Loucy (cell line): ENCODE measurements around the gene FSTL5.

Experiments used
- H2AFZ ChIP-seq: fragments of 200-600 bp; sonication (generic); 2 replicates; pipeline ENCODE4 v1.6.0; 2016; ENCODE audit warnings: antibody characterized with exemption, mild to moderate bottlenecking, low read length, moderate library complexity
- H3F3A ChIP-seq: fragments of 200-600 bp; 2 replicates; pipeline ENCODE4 v1.6.0; 2016; ENCODE audit warnings: antibody characterized with exemption, low read depth, mild to moderate bottlenecking
- H3K27me3 ChIP-seq: fragments of 200-600 bp; sonication (generic); 2 replicates; pipeline ENCODE4 v1.6.1; 2014; ENCODE audit warnings: low read length, mild to moderate bottlenecking; ENCODE audit not compliant: insufficient read depth, poor library complexity, severe bottlenecking
- H3K36me3 ChIP-seq: fragments of 200-600 bp; sonication (generic); 2 replicates; pipeline ENCODE4 v1.6.1; 2016; ENCODE audit warnings: low read length; ENCODE audit not compliant: insufficient read depth
- H3K4me1 ChIP-seq: fragments of 200-600 bp; sonication (generic); 2 replicates; pipeline ENCODE4 v1.5.1; 2014; ENCODE audit warnings: low read length, mild to moderate bottlenecking; ENCODE audit not compliant: insufficient read depth, poor library complexity, severe bottlenecking
- H3K4me2 ChIP-seq: fragments of 200-600 bp; sonication (generic); 2 replicates; pipeline ENCODE4 v1.6.0; 2014; ENCODE audit warnings: antibody characterized with exemption, low read length, low read depth, mild to moderate bottlenecking; ENCODE audit not compliant: poor library complexity, severe bottlenecking
- H3K4me3 ChIP-seq: fragments of 200-600 bp; sonication (generic); 2 replicates; pipeline ENCODE4 v1.5.1; 2014; ENCODE audit warnings: low read length, mild to moderate bottlenecking, mixed read lengths; ENCODE audit not compliant: poor library complexity, severe bottlenecking
- H3K79me2 ChIP-seq: fragments of 200-600 bp; sonication (generic); 2 replicates; pipeline ENCODE4 v1.6.1; 2014; ENCODE audit warnings: low read length; ENCODE audit not compliant: insufficient read depth
- H3K9ac ChIP-seq: fragments of 200-600 bp; sonication (generic); 2 replicates; pipeline ENCODE4 v1.6.0; 2014; ENCODE audit warnings: mild to moderate bottlenecking, low read depth, low read length, moderate library complexity; ENCODE audit not compliant: poor library complexity, severe bottlenecking
- H3K9me2 ChIP-seq: fragments of 200-600 bp; sonication (generic); replicated peaks from 2 replicates; pipeline ENCODE4 v1.6.1; 2016; ENCODE audit warnings: low read depth, low read length, mixed read lengths
- H3K9me3 ChIP-seq: fragments of 200-600 bp; sonication (generic); 2 replicates; pipeline ENCODE4 v1.6.1; 2014; ENCODE audit warnings: mild to moderate bottlenecking, antibody characterized with exemption, low read length, low read depth; ENCODE audit not compliant: insufficient read depth
- H4K20me1 ChIP-seq: fragments of 200-600 bp; sonication (generic); 2 replicates; pipeline ENCODE4 v1.6.0; 2014; ENCODE audit warnings: antibody characterized with exemption, low read length, mild to moderate bottlenecking; ENCODE audit not compliant: insufficient read depth, poor library complexity, severe bottlenecking
- EZH2phosphoT487 ChIP-seq: fragments of 200-600 bp; IDR thresholded peaks from 2 replicates; pipeline ENCODE4 v1.6.1; 2018; ENCODE audit warnings: antibody characterized with exemption, mild to moderate bottlenecking, moderate library complexity, borderline replicate concordance
- TF ChIP-seq, protein P1 (sequence below): fragments of 200-600 bp; sonication (generic); conservative IDR thresholded peaks from 2 replicates; pipeline ENCODE4 v1.5.1; 2014; ENCODE audit warnings: mild to moderate bottlenecking, antibody characterized with exemption, low read length

Gene FSTL5

DNA sequence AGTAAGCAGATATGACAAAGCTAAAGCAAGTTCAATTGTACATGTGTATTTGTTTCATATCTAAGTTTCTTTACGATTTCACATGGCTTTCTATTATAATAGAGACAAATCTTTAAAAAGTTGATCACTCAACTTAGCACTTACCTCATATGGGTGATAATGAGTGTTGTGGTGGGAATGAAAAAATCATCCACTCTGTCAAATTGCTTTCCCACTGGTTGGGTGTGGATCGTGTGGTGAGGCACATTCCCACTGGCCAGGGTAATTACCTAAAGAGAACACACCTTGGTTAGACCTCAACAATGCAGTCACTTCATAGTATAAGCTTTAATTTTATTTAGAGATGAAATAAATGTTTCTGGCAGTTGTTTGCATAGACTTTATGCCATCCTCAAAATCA is 708.9 kb downstream of the FSTL5 start:
- TF ChIP-seq EZH2phosphoT487 = no peak
- TF ChIP-seq, protein P1, sequence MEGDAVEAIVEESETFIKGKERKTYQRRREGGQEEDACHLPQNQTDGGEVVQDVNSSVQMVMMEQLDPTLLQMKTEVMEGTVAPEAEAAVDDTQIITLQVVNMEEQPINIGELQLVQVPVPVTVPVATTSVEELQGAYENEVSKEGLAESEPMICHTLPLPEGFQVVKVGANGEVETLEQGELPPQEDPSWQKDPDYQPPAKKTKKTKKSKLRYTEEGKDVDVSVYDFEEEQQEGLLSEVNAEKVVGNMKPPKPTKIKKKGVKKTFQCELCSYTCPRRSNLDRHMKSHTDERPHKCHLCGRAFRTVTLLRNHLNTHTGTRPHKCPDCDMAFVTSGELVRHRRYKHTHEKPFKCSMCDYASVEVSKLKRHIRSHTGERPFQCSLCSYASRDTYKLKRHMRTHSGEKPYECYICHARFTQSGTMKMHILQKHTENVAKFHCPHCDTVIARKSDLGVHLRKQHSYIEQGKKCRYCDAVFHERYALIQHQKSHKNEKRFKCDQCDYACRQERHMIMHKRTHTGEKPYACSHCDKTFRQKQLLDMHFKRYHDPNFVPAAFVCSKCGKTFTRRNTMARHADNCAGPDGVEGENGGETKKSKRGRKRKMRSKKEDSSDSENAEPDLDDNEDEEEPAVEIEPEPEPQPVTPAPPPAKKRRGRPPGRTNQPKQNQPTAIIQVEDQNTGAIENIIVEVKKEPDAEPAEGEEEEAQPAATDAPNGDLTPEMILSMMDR = no peak
- no peak overlapping the region for H3K4me3 ChIP-seq
- H3K9me2 ChIP-seq = no peaks in the 10 kb centered on the region
- H3K36me3 ChIP-seq = no peaks in the 10 kb centered on the region
- H3K27me3 ChIP-seq = no peaks in the 10 kb centered on the region
- no peak overlapping the region for H3K4me2 ChIP-seq
- no peaks in the 10 kb centered on the region for H3K4me1 ChIP-seq
- H3K79me2 ChIP-seq = no peaks in the 10 kb centered on the region
- no peaks in the 10 kb centered on the region for H4K20me1 ChIP-seq
- no peak overlapping the region for H3K9ac ChIP-seq
- no peaks in the 10 kb centered on the region for H3K9me3 ChIP-seq
- no peak overlapping the region for H2AFZ ChIP-seq
- H3F3A ChIP-seq = no peaks in the 10 kb centered on the region

DNA sequence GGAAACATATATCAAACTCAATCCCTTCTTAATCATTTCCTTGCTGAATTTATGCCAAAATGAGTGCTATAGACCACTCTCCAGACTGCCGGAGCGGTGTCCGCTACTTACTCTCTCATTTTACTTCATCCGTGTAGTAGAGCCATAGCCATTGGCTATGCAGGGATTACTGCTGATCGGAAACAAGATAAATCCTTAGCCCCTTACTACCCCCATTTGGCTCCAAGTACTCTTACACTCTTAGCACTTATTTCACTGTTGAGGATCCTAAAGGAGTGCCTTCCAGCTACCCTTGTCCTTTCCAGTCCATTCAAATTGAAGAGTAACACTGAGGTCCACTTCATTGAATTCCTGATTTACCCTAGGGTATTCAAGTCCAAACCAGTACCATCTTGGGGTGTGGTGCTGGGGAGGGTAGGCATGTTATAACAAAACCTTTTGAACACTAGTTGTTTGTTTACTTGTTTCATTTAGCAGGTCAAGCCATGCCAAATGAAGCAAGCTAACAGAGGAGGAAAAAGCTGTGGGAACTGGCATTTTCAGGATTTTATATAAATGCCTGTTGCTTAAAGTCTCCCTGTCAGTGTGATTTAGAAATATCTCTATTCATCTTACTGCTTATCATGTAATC is 715.1 kb downstream of the FSTL5 start:
- no peak for TF ChIP-seq EZH2phosphoT487
- TF ChIP-seq, protein P1 = no peak
- Histone ChIP-seq H3K36me3 (no peaks in the 10 kb centered on the region), H3K4me3 (no peak overlapping the region), H3F3A (no peaks in the 10 kb centered on the region), H3K27me3 (no peaks in the 10 kb centered on the region), H3K4me2 (no peak overlapping the region), H3K9ac (no peak overlapping the region), H4K20me1 (no peaks in the 10 kb centered on the region), H2AFZ (no peak overlapping the region), H3K4me1 (no peaks in the 10 kb centered on the region), H3K9me2 (no peaks in the 10 kb centered on the region), H3K79me2 (no peaks in the 10 kb centered on the region), H3K9me3 (no peaks in the 10 kb centered on the region)

DNA sequence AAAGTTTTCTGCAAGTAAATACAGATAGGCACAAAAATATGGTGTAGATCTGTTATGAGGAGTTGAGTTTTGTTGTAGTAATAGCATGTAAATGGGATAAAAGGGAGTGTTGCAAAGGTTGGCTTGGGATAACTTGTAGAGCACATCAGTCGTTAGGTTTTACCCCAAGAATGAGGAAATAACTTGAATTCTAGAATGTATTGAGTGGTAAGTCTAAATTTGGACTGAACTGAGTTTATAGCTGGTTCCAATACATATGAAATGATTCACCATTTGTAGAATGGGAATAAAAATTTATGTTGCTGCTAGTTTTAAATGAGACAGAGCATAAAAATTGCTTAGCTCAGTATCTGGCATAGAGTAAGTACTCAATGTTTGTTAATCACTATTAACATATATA is 719.2 kb downstream of the FSTL5 start:
- H3K36me3 ChIP-seq = no peaks in the 10 kb centered on the region
- H3K4me3 ChIP-seq = no peak overlapping the region
- no peak for TF ChIP-seq EZH2phosphoT487
- TF ChIP-seq, protein P1 = no peak
- H3K4me2 ChIP-seq = no peak overlapping the region
- H3K4me1 ChIP-seq = no peaks in the 10 kb centered on the region
- H3F3A ChIP-seq = no peaks in the 10 kb centered on the region
- no peak overlapping the region for H3K9ac ChIP-seq
- H2AFZ ChIP-seq = no peak overlapping the region
- no peaks in the 10 kb centered on the region for H3K27me3 ChIP-seq
- H3K9me2 ChIP-seq = no peaks in the 10 kb centered on the region
- no peaks in the 10 kb centered on the region for H4K20me1 ChIP-seq
- H3K9me3 ChIP-seq = no peaks in the 10 kb centered on the region
- no peaks in the 10 kb centered on the region for H3K79me2 ChIP-seq
